Astrocyte (in vitro differentiated cells and primary cell): ENCODE data around the gene LILRB3. TPM values are rescaled to one million over a fixed set of nuclear protein-coding genes. Genes with fewer than 3 reads are reported as not detected.

Experiments used
- DNase-seq: peaks from one replicate; pipeline ENCODE4 v3.0.0-alpha.2; 2010; ENCODE audit warnings: low read depth
- FAIRE-seq: peaks from 2 replicates; lab custom pipeline; 2011; peaks lifted over from hg19 to GRCh38; lab: Jason Lieb, UNC
- H2AFZ ChIP-seq: 2 replicates; pipeline ENCODE4 v1.6.0; 2012; ENCODE audit warnings: low read depth, low read length, inconsistent platforms
- H3K27ac ChIP-seq: 2 replicates; pipeline ENCODE4 v1.5.1; 2011; ENCODE audit warnings: low read depth, low read length, inconsistent platforms
- H3K27me3 ChIP-seq: 2 replicates; pipeline ENCODE4 v1.6.0; 2011; ENCODE audit warnings: low read length, inconsistent platforms; ENCODE audit not compliant: insufficient read depth
- H3K36me3 ChIP-seq: 2 replicates; pipeline ENCODE4 v1.5.1; 2011; ENCODE audit warnings: low read length, inconsistent platforms; ENCODE audit not compliant: insufficient read depth
- H3K4me1 ChIP-seq: 2 replicates; pipeline ENCODE4 v1.5.1; 2011; ENCODE audit warnings: low read length, inconsistent platforms; ENCODE audit not compliant: insufficient read depth
- H3K4me2 ChIP-seq: 2 replicates; pipeline ENCODE4 v1.6.0; 2012; ENCODE audit warnings: low read length, inconsistent platforms
- H3K4me3 ChIP-seq: 2 replicates; pipeline ENCODE4 v1.5.1; 2011; ENCODE audit warnings: low read depth, mild to moderate bottlenecking, low read length, inconsistent platforms; ENCODE audit not compliant: insufficient read depth
- H3K79me2 ChIP-seq: 2 replicates; pipeline ENCODE4 v1.6.0; 2012; ENCODE audit warnings: mild to moderate bottlenecking, low read length, inconsistent platforms; ENCODE audit not compliant: insufficient read depth
- H3K9ac ChIP-seq: 2 replicates; pipeline ENCODE4 v1.6.0; 2012; ENCODE audit warnings: mild to moderate bottlenecking, low read length, inconsistent platforms
- H3K9me3 ChIP-seq: 2 replicates; pipeline ENCODE4 v1.5.1; 2012; ENCODE audit warnings: low read depth, mild to moderate bottlenecking, low read length, inconsistent platforms; ENCODE audit not compliant: insufficient read depth
- H4K20me1 ChIP-seq: 2 replicates; pipeline ENCODE4 v1.6.0; 2012; ENCODE audit warnings: low read length, inconsistent platforms; ENCODE audit not compliant: insufficient read depth
- H3K27ac Mint-ChIP-seq: one replicate; pipeline ENCODE4 v1.8.0; 2021; ENCODE audit warnings: mild to moderate bottlenecking, mixed read lengths; ENCODE audit not compliant: unreplicated experiment
- H3K27me3 Mint-ChIP-seq: one replicate; pipeline ENCODE4 v1.8.0; 2021; ENCODE audit warnings: low read depth, mixed read lengths; ENCODE audit not compliant: unreplicated experiment
- H3K36me3 Mint-ChIP-seq: one replicate; pipeline ENCODE4 v1.8.0; 2021; ENCODE audit warnings: low read depth, mixed read lengths; ENCODE audit not compliant: unreplicated experiment
- H3K4me1 Mint-ChIP-seq: one replicate; pipeline ENCODE4 v1.8.0; 2021; ENCODE audit warnings: low read depth, mixed read lengths; ENCODE audit not compliant: unreplicated experiment
- H3K4me3 Mint-ChIP-seq: one replicate; pipeline ENCODE4 v1.8.0; 2021; ENCODE audit warnings: mild to moderate bottlenecking, moderate library complexity, mixed read lengths; ENCODE audit not compliant: unreplicated experiment
- H3K9me3 Mint-ChIP-seq: one replicate; pipeline ENCODE4 v1.8.0; 2021; ENCODE audit warnings: mild to moderate bottlenecking, mixed read lengths; ENCODE audit not compliant: unreplicated experiment
- EZH2 ChIP-seq: IDR thresholded peaks from 2 replicates; pipeline ENCODE4 v1.6.1; 2012; ENCODE audit warnings: mild to moderate bottlenecking, low read length, inconsistent platforms; ENCODE audit not compliant: insufficient read depth
- total RNA-seq: library from RNA; stranded (reverse); gene quantifications from 2 replicates; pipeline ENCODE4 v1.2.1, GENCODE V29; 2021
- TF ChIP-seq, protein P1 (sequence below): IDR thresholded peaks from 2 replicates; pipeline ENCODE4 v1.5.1; 2011; ENCODE audit warnings: low read depth, mild to moderate bottlenecking, inconsistent platforms, low read length, moderate library complexity; ENCODE audit not compliant: insufficient read depth

Gene LILRB3
- total RNA-seq, 1 donor from 2014 or later, result not detected

DNA sequence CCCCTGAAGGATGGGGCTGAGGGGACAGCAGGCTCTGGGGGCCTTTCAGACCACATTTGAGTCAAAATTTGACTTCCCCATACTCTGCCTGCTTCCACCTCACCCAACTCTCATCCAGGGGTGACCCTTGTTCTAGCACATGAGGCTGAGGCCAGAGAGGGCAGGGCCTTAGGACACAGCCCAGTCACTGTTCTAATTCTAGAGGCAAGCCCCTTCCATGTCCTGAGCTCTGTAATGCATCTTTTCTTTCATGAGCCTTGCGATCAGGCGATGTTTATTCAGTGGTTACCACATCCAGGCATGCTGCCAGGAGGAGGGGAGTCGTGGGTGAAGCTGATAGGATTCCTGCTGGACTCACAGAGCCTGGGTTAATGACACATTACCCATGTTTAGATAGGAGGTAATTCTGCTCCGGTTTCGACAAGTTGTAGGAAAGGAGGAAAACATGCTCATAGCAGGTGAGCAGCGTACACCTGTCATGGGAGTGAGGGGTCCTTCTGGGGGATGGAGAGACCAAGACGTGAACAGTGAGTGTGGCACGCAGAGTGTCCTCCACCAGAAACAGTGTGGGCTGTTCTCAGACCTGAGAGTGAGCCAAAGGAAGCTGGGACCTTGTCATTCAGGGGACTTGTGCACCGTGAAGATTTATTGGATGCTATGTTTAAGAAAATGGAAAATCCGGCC, 12.9 kb downstream of the LILRB3 start:
- peaks cover 17% of the 10 kb centered on the region for H3K36me3 Mint-ChIP-seq
- peaks cover 34% of the 10 kb centered on the region for H3K4me1 ChIP-seq
- no peaks in the 10 kb centered on the region for H3K9me3 Mint-ChIP-seq
- H3K27ac ChIP-seq, result peak overlapping the region; percentile 41
- peak overlapping the region; percentile 54 for H3K27ac Mint-ChIP-seq
- peak overlapping the region; percentile 51 for H3K4me3 Mint-ChIP-seq
- DNase-seq (peak; percentile 96), FAIRE-seq (peak; percentile 98)
- H3K27me3 ChIP-seq, result no peaks in the 10 kb centered on the region
- no peaks in the 10 kb centered on the region for H3K27me3 Mint-ChIP-seq
- H4K20me1 ChIP-seq, result peaks cover 82% of the 10 kb centered on the region
- H3K4me2 ChIP-seq, result peak overlapping the region; percentile 45
- no peaks in the 10 kb centered on the region for H3K9me3 ChIP-seq
- H3K36me3 ChIP-seq, result peaks cover 24% of the 10 kb centered on the region
- peaks cover 45% of the 10 kb centered on the region for H3K79me2 ChIP-seq
- no peak overlapping the region for H2AFZ ChIP-seq
- peaks cover 29% of the 10 kb centered on the region for H3K4me1 Mint-ChIP-seq
- H3K4me3 ChIP-seq, result no peak overlapping the region
- TF ChIP-seq, protein P1, sequence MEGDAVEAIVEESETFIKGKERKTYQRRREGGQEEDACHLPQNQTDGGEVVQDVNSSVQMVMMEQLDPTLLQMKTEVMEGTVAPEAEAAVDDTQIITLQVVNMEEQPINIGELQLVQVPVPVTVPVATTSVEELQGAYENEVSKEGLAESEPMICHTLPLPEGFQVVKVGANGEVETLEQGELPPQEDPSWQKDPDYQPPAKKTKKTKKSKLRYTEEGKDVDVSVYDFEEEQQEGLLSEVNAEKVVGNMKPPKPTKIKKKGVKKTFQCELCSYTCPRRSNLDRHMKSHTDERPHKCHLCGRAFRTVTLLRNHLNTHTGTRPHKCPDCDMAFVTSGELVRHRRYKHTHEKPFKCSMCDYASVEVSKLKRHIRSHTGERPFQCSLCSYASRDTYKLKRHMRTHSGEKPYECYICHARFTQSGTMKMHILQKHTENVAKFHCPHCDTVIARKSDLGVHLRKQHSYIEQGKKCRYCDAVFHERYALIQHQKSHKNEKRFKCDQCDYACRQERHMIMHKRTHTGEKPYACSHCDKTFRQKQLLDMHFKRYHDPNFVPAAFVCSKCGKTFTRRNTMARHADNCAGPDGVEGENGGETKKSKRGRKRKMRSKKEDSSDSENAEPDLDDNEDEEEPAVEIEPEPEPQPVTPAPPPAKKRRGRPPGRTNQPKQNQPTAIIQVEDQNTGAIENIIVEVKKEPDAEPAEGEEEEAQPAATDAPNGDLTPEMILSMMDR, result no peak
- TF ChIP-seq EZH2, result no peak
- H3K9ac ChIP-seq, result peak overlapping the region; percentile 61

DNA sequence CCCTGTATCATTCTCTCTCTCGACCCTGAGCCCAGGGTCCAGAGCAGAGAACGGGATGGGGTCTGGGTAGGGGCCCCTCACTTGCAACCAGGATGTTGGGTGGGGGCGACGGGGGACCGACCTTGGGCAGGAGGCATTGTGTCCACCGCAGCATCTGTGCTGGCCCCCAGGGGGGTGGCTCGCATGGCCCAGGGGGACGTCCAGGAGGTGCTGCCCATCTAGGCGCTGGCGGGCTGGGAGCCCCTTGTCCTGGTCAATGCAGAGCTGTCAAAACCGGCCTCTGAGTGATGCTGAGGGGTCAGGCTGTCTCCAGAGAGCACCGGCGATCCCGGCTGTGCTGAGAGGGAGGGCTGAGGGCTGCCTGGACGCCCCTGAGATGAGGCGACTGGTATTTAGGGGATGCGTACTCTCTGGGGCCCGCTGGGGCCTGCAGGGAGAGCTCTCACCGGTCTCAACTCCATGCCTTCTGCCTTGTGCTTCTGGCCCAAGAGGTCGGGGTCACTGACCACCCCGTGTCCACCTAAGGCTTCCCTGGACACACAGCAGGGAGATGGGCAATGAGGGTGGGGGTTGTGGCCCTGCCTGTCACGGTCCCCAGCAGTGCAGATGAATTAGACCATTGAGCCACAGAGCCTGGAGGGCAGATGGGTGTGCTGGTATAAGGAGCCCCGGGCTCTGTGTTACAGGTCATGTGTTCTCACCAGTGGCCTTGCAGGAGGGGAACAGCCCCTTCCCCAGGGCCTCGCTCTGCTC, 13.6 kb downstream of the LILRB3 start:
- peak overlapping the region; percentile 45 for H3K4me2 ChIP-seq
- Mint-ChIP-seq H3K27ac (no peak overlapping the region), H3K27me3 (no peaks in the 10 kb centered on the region), H3K4me1 (peaks cover 32% of the 10 kb centered on the region), H3K4me3 (no peak overlapping the region), H3K9me3 (no peaks in the 10 kb centered on the region), H3K36me3 (peaks cover 21% of the 10 kb centered on the region)
- TF ChIP-seq, protein P1, result no peak
- no peak for TF ChIP-seq EZH2
- DNase-seq (no peak), FAIRE-seq (no peak)
- peak overlapping the region; percentile 61 for H3K9ac ChIP-seq
- peaks cover 89% of the 10 kb centered on the region for H4K20me1 ChIP-seq
- no peaks in the 10 kb centered on the region for H3K27me3 ChIP-seq
- no peak overlapping the region for H2AFZ ChIP-seq
- peaks cover 41% of the 10 kb centered on the region for H3K4me1 ChIP-seq
- H3K36me3 ChIP-seq, result peaks cover 31% of the 10 kb centered on the region
- H3K4me3 ChIP-seq, result no peak overlapping the region
- peak overlapping the region; percentile 41 for H3K27ac ChIP-seq
- no peaks in the 10 kb centered on the region for H3K9me3 ChIP-seq
- H3K79me2 ChIP-seq, result peaks cover 52% of the 10 kb centered on the region

DNA sequence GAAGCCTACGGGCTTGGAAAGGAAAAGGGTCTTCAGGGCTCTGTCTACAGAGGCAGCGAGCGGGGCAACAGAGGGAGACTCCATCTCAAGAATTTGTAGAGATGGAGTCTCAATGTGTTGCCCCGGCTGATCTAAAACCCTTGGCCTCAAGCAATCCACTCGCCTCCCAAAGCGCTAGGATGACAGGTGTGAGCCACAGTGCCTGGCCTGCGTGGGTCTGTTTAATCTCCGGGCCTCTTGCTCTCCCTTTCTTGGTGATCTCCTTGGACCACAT, 14.1 kb downstream of the LILRB3 start:
- no peak for FAIRE-seq
- Mint-ChIP-seq H3K4me3 (no peak overlapping the region), H3K27ac (no peak overlapping the region), H3K36me3 (peaks cover 19% of the 10 kb centered on the region), H3K4me1 (peaks cover 37% of the 10 kb centered on the region), H3K9me3 (no peaks in the 10 kb centered on the region), H3K27me3 (no peaks in the 10 kb centered on the region)
- Histone ChIP-seq H3K27ac (no peak overlapping the region), H3K36me3 (peaks cover 32% of the 10 kb centered on the region), H3K9me3 (no peaks in the 10 kb centered on the region), H3K79me2 (peaks cover 57% of the 10 kb centered on the region), H3K27me3 (no peaks in the 10 kb centered on the region), H3K4me1 (peaks cover 44% of the 10 kb centered on the region), H3K4me2 (peak overlapping the region; percentile 45), H3K4me3 (no peak overlapping the region), H2AFZ (no peak overlapping the region), H4K20me1 (peaks cover 94% of the 10 kb centered on the region), H3K9ac (peak overlapping the region; percentile 61)
- DNase-seq, result no peak
- no peak for TF ChIP-seq EZH2
- TF ChIP-seq, protein P1, result no peak
